NCI-H748 treated with DMSO at 0.1 percent for 48 hours (cell line): ENCODE results near the gene NARF.
"Not testable (repeated sequence)": the region's sequence is repeated elsewhere in the genome, so short reads cannot be mapped to it uniquely, and the experiment has no call there.

Experiments
- DNase-seq: peaks from one replicate; lab custom pipeline; 2025; lab: John Stamatoyannopoulos, UW

NARF gene

DNA sequence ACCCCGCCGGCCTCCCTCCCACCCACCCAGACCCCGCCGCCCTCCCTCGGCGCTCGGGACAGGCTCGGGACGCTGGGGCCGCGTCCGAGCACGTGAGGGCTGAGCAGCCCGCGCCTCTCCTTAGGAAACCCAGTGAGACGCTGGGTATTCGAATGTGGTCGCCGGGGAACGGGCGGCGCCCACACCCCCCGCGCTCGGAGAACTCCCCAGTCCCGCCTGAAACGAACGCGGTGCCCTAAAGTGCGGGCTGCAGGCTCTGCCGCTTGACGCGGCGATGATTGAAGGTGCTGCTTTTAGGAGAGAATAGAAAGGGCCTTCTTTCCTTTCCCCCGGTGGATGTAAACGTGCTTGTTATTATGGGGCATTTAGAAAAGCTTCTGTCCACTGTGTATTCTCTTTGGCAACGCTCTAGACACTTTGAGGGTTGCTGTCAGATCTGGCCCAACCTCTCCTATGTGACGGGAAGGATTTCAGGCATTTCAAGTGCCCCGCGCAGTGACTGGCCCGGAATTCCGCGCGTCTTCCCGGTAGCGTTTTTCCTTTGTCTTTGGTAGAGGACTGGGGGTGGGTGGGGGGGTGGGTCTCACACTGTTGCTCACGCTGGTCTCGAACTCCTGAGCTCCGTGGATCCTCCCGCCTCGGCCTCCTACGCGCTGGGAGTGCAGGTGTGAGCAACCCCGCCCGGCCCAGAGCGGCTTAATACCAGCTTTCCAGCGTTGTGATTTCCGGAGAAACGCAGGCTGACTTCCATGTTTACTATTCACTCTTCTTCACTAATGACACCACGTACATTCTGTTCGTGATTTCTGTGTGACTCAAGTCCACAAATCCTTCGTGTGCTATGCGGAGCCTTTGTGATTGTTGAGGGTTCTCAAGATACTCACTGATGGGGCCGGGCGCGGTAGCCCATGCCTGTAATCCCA, 39.2 kb downstream of the NARF start:
- no peak for DNase-seq

DNA sequence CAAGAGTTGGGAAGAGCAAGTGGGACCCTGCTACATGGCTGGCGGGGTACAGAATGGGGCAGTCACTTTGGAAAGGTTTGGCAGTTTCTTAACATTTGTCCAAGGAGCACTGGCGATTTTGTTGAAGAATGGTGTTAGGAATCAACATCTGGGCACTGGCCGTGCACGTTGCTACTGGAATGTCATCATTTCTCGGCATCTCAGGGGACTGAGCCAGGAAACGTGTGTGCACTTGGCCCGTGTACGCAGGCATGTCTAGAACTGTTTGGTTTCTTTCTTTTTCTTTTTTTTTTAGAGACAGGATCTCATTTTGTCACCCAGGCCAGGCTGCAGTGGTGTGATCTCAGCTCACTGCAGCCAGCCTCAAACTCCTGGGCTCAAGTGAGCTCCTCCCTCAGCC, 43.7 kb downstream of the NARF start:
- DNase-seq: no peak

DNA sequence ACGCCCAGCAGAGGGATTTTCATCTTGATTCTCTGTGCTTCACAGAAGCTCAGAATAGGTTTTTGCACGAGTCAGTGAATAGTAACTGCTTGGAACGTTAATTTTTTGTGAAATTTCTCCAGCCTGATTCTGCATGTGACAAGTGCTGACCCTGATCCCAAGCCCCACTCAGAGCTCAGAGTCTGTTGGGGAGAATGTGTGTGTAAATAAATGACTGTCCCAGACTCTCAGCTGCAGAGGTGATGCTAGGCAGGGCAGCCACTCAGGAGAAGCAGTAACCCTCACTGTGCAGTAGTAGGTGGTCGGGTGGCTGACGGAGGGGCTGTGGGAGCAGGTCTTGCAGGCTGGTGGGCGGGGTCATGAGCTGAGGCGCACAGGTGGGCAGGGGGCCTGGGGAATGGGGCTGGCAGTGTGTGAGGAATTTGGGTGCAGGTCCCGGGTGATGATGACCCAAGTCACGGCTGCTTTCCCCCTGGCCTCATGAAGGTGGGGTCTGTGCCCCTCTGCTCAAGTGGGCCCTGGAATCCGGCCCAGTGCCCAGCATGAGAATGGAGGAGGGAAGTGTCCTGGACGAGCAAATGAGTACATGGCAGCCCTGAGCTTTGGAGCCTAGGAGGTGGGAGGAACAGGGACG, 44.7 kb downstream of the NARF start:
- DNase-seq: no peak

DNA sequence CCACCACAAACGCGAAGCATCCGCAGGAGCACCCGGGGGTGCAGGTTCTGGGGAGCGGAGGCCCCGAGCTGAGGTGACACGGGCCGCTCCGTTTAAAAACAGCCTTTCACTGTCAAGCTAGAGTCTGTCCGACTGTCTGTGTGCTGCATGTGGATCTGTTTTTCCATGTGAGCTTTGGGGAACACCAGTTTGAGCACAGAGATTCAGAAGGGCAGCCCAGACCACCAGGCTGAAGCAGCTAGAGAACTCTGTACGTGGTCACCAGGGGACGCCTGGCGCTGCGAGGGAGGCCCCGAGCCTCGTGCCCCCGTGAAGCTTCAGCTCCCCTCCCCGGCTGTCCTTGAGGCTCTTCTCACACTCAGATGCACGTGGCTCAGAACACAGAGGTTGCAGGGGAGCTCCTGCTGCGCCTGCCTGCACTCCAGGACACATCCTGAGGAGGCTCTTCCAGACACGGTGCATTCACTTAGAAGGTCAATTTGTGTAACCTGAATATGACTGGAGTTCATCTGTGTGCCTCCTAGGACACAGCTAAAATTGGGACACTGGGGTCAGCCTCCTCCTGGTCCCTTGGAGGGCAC, 45.3 kb downstream of the NARF start:
- no peak for DNase-seq

DNA sequence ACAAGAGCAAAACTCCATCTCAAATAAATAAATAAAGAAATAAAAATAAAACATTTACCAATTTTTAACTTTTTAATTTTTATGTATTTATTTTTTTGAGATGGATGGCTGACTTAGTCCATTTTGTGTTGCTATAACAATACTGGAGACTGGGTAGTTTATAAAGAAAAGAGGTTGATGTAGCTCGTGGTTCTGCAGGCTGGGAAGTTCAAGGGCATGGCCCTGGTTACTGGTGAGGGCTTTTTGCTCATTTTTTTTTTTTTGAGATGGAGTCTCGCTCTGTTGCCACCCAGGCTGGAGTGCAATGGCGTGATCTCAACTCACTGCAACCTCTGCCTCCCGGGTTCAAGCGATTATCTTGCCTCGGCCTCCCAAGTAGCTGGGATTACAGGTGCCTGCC, 46.8 kb downstream of the NARF start:
- DNase-seq: no peak

DNA sequence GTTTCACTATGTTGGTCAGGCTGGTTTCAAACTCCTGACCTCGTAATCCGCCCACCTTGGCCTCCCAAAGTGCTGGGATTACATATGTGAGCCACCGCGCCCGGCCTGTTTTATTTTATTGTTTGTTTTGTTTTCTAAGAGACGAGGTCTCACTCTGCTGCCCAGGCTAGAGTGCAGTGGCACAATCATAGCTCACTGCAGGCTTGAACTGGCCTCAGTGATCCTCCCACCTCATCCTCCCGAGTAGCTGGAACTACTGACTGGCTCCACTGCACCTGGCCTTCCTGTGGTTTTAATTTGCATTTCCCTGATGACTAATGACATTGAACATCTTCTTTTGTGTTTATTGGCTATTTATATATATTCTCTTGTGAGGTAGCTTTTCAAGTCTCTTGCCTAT, 47.9 kb downstream of the NARF start:
- DNase-seq: not testable (repeated sequence)

DNA sequence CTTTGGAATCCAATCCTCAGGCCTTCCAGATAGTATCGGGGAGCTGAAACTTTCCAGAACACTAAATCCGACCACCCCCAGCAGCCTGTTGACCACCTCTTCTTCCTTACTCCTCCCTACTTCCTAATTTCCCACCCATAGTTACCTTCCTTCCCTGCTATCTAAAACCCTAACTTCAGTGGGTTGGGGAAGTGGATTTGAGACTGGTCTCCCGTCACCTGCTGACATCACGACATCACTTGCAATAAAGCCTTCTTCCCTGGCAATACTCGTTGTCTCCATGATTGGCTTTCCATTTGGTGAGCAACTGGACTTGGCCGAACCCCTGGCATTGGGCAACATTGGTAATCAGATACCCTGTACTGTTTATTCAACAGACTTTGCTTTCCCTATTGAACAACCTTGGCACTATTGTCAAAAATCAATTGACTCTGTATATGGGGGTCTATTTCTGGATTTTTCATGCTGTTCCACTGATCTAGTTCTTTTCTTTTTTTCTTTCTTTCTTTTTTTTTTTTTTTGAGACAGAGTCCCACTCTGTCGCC, 49.2 kb downstream of the NARF start:
- DNase-seq: no peak

DNA sequence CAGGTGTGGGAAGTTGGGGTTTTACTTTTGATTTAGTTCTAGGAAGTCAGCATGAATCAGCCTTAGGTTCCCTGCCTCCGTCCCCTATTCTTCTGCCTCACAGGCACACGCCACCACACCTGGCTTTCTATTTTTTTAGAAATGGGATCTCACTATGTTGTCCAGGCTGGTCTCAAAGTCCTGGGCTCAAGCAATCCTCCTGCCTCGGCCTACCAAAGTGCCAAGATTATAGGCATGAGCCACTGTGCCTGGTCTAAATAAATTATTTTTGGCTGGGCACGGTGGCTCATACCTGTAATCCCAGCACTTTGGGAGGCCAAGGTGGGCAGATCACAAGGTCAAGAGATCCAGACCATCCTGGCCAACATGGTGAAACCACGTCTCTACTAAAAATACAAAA, 53.1 kb downstream of the NARF start:
- DNase-seq: not testable (repeated sequence)

DNA sequence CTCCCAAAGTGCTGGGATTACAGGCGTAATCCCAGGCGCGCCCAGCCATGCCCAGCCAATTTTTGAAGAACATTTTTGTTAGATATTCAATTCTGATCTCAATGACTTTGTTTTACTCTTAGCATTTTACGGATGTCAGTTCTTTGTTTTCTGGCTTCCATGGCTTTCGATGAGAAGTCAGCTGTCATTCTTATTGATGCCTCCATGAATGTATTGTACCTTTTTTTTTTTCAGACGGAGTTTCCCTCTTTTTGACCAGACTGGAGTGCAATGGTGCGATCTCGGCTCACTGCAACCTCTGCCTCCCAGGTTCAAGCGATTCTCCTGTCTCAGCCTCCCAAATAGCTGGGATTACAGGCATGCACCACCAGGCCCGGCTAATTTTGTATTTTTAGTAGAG, 55.3 kb downstream of the NARF start:
- DNase-seq: not testable (repeated sequence)

DNA sequence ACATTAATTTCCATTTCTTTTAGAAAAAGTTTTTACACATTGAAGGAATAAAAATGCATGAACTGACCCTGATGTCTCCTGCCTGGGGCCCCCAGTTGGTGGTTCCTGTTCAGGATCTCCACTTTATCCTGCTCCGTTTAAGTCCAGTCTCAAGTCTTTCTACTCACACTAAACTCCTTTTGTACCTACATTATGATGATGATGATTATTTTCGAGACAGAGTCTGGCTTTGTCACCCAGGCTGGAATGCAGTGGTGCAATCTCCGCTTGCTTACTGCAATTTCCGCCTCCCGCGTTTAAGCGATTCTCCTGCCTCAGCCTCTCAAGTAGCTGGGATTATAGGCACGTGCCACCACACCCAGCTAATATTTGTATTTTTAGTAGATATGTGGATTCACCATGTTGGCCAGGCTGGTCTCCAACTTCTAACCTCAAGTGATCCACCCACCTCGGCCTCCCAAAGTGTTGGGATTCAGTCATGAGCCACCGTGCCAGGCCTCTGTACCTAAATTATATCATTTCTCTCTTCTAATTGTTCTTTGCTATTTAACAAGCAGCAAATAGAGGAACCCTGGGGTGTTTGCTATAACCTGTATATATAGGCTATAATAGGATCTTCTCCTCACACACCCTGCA, 58.8 kb downstream of the NARF start:
- DNase-seq: no peak

DNA sequence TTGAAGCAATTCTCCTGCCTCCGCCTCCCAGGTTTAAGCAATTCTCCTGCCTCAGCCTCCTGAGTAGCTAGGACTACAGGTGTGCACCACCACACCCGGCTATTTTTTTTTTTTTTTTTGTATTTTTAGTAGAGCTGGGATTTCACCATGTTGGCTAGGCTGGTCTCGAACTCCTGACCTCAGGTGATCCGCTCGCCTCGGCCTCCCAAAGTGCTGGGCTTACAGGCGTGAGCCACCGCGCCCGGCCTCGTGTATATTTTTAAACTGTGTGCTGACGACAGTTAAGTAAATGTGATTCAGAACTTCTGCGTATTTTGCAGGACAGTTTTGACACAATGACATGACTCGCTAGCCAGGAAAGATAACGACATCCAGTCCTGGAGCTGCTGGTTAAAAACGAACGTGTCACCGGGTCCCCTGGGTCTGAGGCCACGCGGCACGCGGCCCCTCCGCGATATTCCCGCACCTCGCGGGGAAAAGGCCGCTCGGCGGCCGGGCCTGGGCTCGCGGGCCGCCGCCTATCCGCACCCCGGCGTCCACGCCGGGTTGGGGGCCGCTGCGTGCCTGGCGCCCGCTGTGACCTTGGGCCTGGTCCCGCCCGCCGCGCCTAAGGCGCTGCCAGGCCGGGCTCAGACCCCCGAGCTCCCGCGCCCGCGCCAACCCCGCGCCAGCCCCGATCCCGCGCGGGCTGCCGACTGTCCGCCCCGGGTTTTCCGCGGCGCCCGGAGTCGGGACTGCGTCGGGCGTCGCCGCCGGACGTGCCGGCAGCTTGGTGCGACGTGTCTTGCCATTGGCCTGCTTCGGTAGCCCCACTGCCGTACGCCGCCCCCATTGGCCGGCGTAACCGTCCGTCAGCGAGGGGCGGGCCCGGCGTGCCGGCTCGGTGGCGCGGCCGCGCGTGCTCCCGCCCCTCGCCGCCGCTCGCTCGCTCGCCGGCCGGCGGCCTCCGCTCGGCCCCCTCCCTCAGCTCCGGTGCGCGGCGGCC, 60.6 kb downstream of the NARF start, which contains the start of gene FOXK2:
Gene FOXK2, plus strand, starts transcription at position 907 of the 985 bp plus-strand sequence. CDS start 157 bp downstream, outside the sequence.
- peak; percentile 56 for DNase-seq

DNA sequence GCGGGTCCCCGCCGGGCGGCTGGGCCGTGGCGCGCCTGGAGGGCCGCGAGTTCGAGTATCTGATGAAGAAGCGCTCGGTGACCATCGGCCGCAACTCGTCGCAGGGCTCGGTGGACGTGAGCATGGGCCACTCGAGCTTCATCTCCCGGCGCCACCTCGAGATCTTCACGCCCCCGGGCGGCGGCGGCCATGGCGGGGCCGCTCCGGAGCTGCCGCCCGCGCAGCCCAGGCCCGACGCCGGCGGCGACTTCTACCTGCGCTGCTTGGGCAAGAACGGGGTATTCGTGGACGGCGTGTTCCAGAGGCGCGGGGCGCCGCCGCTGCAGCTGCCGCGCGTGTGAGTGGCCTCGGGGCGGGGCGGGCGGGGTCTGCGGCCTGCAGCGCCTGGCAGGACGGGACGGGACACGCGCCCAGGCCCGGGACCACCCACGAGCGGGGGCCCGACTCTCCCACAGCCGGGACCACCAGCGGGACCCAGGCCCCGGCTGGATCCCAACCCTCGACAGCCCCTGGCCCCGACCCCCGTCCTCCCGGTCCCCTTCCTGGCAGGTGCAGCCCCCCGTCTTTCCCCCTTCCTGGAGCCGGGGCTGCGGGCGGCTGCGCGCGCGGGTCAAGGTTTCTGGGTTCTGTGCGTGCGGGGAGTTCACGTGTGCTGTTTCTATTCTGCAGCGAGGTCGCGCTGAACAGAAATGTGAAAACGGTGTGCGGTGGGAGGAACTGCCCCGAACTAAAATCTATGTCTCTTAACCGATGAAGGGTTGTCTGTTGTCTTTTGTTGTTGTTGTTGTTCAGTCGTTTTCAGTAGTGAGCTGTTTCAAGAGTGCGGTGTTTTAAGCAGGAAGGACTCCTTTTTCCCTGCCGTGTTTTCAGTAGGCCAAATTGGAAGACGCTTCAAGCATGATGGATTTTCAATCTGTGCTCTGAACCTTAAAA, 61.7 kb downstream of the NARF start:
- peak; percentile 29 for DNase-seq

DNA sequence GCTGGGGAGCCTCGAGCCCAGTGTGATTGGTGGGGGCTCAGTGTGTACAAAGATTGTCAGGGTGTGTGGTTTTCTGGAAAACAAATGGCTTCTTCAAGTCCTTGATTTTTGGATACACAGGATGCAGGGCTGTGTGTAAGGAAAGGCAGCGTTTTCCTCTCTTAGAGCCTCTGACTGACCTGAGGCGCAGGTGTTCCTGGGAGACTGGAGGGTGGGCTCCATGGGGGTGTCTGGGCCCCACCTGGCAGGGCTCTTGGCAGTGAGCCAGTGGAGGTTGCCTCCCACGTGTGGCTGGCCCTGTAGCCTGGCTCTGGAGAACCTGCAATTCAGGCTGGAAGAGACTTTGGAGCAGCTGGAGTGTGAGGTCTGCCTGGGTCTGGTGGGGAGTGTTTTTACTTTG, 66.0 kb downstream of the NARF start:
- DNase-seq: no peak

DNA sequence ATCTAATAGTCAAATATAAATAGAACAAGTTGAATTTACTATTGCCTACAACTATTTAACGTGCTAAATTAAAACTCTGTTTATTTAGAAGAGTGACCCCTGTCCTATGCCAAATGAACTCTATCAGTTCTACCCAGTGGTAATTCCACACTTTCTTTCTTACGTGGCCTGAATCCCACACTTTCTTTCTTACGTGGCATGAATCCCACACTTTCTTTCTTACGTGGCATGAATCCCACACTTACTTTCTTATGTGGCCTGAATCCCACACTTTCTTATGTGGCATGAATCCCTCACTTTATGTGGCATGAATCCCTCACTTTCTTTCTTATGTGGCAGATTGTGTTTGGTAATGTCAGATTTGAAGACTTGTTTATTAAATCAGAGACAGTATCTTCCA, 67.2 kb downstream of the NARF start:
- no peak for DNase-seq

DNA sequence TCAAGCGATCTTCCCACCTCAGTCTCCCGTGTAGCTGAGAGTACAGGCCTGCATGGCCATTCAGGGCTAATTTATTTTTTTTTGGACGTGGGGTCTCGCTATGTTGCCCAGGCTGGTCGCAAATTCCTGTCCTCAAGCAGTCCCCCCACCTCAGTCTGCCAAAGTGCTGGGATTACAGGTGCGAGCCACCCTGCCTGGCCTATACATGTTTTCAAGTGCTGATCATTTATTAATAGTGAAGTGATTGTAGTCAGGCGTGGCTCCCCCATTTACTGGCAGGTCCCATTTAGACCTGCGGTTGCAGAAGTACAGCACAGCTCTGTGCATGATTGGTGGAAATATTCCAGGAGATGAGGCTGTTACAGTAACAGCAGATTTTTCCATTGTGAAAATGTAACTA, 69.4 kb downstream of the NARF start:
- DNase-seq: no peak

DNA sequence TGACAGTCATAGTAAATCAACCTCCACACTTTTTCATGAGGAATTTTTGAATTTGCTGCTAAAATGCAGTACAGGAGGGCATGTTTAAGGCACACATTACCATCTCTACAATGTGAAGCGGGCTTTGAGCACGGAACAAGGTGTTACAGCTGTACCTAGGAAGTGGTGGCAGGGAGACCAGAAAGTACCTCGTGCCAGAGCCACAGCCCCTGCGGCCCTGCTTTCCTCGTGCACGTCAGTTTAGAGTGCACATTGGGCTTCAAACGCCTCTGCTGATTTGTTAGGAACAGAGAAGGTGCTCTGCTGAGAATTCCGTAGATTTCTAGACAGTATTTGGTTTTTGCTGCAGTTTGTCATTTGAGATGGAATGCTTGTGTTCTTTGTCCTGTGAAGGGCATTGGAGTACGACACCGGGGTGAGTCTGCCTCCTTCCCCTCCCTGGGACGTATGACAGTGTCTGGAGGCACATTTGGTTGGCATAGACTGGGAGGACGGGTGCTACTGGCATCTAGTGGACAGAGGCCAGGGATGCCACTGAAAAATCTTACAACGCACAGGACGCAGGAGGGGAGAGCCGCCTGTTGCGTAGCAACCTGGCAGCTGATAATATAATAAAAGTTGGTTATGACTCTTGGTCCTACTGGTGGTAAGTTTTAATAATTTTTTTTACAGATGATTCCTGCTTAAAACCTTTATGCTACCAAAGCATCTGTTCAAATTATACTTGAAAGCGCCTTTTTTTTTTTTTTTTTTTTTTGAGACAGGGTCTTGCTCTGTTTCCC, 70.1 kb downstream of the NARF start:
- DNase-seq: peak; percentile 5

DNA sequence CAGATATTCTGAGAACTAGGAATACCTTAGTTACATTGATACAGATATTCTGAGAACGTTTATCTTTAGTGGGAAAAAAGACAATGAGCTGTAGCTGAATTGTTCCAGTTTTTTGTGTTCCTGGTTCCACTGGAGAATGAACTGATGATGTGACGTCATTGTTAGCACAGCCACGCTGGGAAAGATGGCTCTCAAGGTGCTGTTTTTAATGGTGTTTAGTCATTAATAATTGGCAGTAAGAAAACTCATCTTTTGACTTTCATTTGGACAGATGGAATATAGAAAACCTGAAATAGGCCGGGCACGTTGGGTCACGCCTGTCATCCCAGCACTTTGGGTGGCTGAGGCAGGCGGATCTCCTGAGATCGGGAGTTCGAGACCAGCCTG, 71.4 kb downstream of the NARF start:
- DNase-seq: no peak

DNA sequence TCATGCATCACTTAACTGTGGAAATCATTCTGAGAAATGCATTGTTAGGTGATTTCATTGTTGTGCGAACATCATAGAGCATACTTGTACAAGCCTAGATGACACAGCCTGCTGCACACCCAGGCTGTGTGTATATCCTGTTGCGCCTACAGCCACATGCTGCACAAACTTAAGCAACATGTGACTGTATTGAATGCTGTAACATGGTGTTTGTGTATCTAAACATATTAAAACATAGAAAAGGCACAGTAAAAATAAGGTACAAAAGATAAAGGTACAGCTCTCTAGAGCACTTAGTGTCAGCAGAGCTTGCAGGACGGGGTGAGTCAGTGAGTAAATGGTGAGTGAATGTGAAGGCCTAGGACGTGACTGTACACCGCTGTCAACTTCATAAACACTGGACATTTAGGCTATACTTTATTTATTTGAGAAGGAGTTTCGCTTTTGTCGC, 72.9 kb downstream of the NARF start:
- no peak for DNase-seq

DNA sequence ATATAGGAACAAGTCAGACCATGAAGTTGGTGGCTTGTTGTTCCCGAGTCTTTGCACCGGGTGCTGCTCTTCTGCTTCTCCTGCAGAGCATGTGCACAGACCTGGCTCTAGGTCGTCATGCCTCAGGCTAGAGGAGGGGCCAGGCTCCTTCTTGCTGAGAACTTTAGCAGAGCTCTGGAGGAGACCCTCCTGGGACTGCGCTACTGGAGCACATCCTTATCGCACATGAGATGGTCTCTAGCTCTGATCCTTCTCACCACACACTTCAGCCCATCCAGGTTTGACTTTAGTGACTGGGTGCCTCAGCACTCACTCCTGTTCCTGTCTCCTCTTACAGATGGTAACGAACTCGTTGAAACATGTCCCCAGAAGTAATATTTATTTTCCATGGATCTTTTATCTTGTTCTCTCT, 75.9 kb downstream of the NARF start:
- DNase-seq: no peak
